Measurements from ENCODE around the gene OR6J1.
"Not testable (repeated sequence)": the region's sequence is repeated elsewhere in the genome, so short reads cannot be mapped to it uniquely, and the experiment has no call there.

The OR6J1 gene
- total RNA-seq = 0 to 0.13 reads per million in 2 donors

GRCh38 chr14:22644305-22644635, at the start of gene OR6J1:
Gene OR6J1, minus strand, starts transcription at chr14:22644352. Its CDS starts 9,541 bp downstream, at chr14:22634811.
- DNase-seq = no peak

- DNase-seq = no peak
These were observed 48.0 kb upstream of the OR6J1 start for GRCh38 chr14:22692194-22692593.

- DNase-seq = no peak
These were observed 47.0 kb upstream of the OR6J1 start for GRCh38 chr14:22691171-22691570.

- DNase-seq = no peak
These were observed 45.0 kb upstream of the OR6J1 start for GRCh38 chr14:22689199-22689598.

GRCh38 chr14:22687969-22688368, 43.8 kb upstream of the OR6J1 start:
- not testable (repeated sequence) for DNase-seq

- not testable (repeated sequence) for DNase-seq
These were observed 42.0 kb upstream of the OR6J1 start for GRCh38 chr14:22686176-22686611.

GRCh38 chr14:22685467-22685866, 41.3 kb upstream of the OR6J1 start:
- DNase-seq = no peak

- DNase-seq = not testable (repeated sequence)
These were observed 39.3 kb upstream of the OR6J1 start for GRCh38 chr14:22683428-22683827.

- no peak for DNase-seq
These were observed 34.1 kb upstream of the OR6J1 start for GRCh38 chr14:22678221-22678620.

GRCh38 chr14:22677551-22677950, 33.4 kb upstream of the OR6J1 start:
- not testable (repeated sequence) for DNase-seq

GRCh38 chr14:22671622-22672021, 27.5 kb upstream of the OR6J1 start:
- no peak for DNase-seq

GRCh38 chr14:22668863-22669262, 24.7 kb upstream of the OR6J1 start:
- DNase-seq = no peak

GRCh38 chr14:22668417-22668816, 24.3 kb upstream of the OR6J1 start:
- no peak for DNase-seq

- DNase-seq = no peak
These were observed 23.7 kb upstream of the OR6J1 start for GRCh38 chr14:22667881-22668280.

GRCh38 chr14:22666203-22666893, 22.2 kb upstream of the OR6J1 start:
- DNase-seq = no peak

- no peak for DNase-seq
These were observed 20.1 kb upstream of the OR6J1 start for GRCh38 chr14:22664261-22664660.

GRCh38 chr14:22660654-22661053, 16.5 kb upstream of the OR6J1 start:
- no peak for DNase-seq

- no peak for DNase-seq
These were observed 14.8 kb upstream of the OR6J1 start for GRCh38 chr14:22658946-22659345.

- no peak for DNase-seq
These were observed 13.7 kb upstream of the OR6J1 start for GRCh38 chr14:22657861-22658260.

GRCh38 chr14:22656945-22657731, 13.0 kb upstream of the OR6J1 start:
- no peak for DNase-seq

GRCh38 chr14:22656226-22656625, 12.1 kb upstream of the OR6J1 start:
- DNase-seq = no peak

GRCh38 chr14:22653012-22653621, 9.0 kb upstream of the OR6J1 start:
- no peak for DNase-seq

- no peak for DNase-seq
These were observed 7.4 kb upstream of the OR6J1 start for GRCh38 chr14:22651586-22651985.
